ENCODE measurements around the gene COL15A1. TPM values are rescaled to one million over a fixed set of nuclear protein-coding genes. Genes with fewer than 3 reads are reported as not detected.

Gene COL15A1
- total and polyA plus RNA-seq, 10 donors: 0.33 to 9.3 (median 2.1) TPM

DNA sequence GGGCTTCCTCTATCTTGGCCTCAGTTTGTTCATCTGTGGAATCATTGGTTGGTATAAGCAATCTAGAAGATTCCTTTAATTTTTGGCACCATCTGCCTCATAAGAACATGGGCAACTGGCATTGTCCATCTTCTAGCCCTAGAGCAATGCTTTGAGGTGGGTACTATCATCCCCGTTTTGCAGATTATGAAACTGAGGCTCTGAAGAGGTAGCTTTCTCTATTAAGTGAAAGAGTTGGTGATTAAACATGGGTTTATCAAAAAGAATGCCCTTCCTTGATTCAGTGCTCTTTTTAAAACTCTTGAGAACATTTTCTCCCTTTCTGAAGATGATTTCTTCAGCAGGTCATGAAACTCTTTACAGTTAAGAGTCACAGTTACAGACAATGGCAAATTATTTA is 118.8 kb downstream of the COL15A1 start:
- WGBS, 5 donors: 92 to 100% (median 100%) methylated on average over 1 of the region's 1 CpG
- no peak for DNase-seq
- no peaks in the 10 kb centered on the region for H3K9me3 ChIP-seq
- H3K4me3 ChIP-seq: no peak overlapping the region
- intact Hi-C loops (cut with DNase I; ENCODE audit: low total_unique reads): no loop called here
- H3K27me3 ChIP-seq (replicated peaks in 1 of 7): no peaks in the 10 kb centered on the region
- TF ChIP-seq POLR2AphosphoS5 (IDR thresholded peaks at IDR 0.05) (no peak), POLR2A (IDR thresholded peaks at IDR 0.05) (no peak), CTCF (IDR thresholded peaks at IDR 0.05 in 8 of 11, conservative IDR thresholded peaks at IDR 0.05 in 3 of 11) (no peak)
- H3K27ac ChIP-seq: no peak overlapping the region
- H3K36me3 ChIP-seq: no peaks in the 10 kb centered on the region
- peaks cover 24 to 36% (median 34%) of the 10 kb centered on the region in 6 donors for H3K4me1 ChIP-seq

DNA sequence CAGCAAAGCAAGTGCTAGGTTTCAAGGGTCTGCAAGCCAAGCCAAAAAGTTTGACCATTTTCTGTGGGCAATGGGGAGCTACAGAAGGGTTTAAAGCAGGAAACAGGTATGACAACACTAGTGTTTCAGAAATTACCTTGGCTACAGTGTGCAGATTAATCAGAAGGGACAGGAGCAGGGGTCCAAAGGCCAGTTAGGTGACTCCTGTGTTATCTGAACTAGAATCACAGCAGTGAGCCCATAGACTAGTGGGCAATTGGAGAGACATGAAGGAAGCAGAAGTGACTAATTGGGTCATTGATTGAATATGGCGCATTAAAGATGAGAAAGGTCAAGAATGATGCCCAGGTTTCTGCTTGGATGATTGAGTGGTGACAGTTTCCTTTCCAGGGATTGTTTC is 119.8 kb downstream of the COL15A1 start:
- H3K27me3 ChIP-seq (replicated peaks in 1 of 7): no peaks in the 10 kb centered on the region
- H3K4me3 ChIP-seq: no peak overlapping the region
- no peak for DNase-seq
- TF ChIP-seq POLR2AphosphoS5 (IDR thresholded peaks at IDR 0.05): no peak
- TF ChIP-seq CTCF (IDR thresholded peaks at IDR 0.05 in 8 of 11, conservative IDR thresholded peaks at IDR 0.05 in 3 of 11): no peak
- TF ChIP-seq POLR2A (IDR thresholded peaks at IDR 0.05): no peak
- H3K4me1 ChIP-seq: peaks cover 15 to 27% (median 24%) of the 10 kb centered on the region in 6 donors
- 90 to 100% (median 97%) methylated on average over 1 of the region's 1 CpG for WGBS, 5 donors
- intact Hi-C loops (cut with DNase I; ENCODE audit: low total_unique reads): no loop called here
- no peaks in the 10 kb centered on the region for H3K36me3 ChIP-seq
- no peak overlapping the region for H3K27ac ChIP-seq
- H3K9me3 ChIP-seq: no peaks in the 10 kb centered on the region

GRCh38 chr9:99066571-99066970 is 122.9 kb downstream of the COL15A1 start:
- no peak for DNase-seq
- no peaks in the 10 kb centered on the region for H3K9me3 ChIP-seq
- H3K36me3 ChIP-seq: no peaks in the 10 kb centered on the region
- H3K4me1 ChIP-seq: peaks cover 0 to 22% (median 8%) of the 10 kb centered on the region in 6 donors
- intact Hi-C loops (cut with DNase I; ENCODE audit: low total_unique reads): no loop called here
- peak overlapping the region in 1 of 8 donors; percentile 32 for H3K27ac ChIP-seq
- H3K27me3 ChIP-seq (replicated peaks in 1 of 7): no peaks in the 10 kb centered on the region
- no peak overlapping the region for H3K4me3 ChIP-seq
- 65 to 85% (median 83%) methylated on average over 3 of the region's 3 CpGs for WGBS, 5 donors
- TF ChIP-seq CTCF (IDR thresholded peaks at IDR 0.05 in 8 of 11, conservative IDR thresholded peaks at IDR 0.05 in 3 of 11) (no peak), POLR2AphosphoS5 (IDR thresholded peaks at IDR 0.05) (no peak)

GRCh38 chr9:99069075-99069474 is 125.4 kb downstream of the COL15A1 start:
- no peaks in the 10 kb centered on the region for H3K27me3 ChIP-seq (replicated peaks in 1 of 7)
- no peaks in the 10 kb centered on the region for H3K36me3 ChIP-seq
- TF ChIP-seq POLR2AphosphoS5 (IDR thresholded peaks at IDR 0.05): no peak
- no peak for TF ChIP-seq CTCF (IDR thresholded peaks at IDR 0.05 in 8 of 11, conservative IDR thresholded peaks at IDR 0.05 in 3 of 11)
- TF ChIP-seq POLR2A (IDR thresholded peaks at IDR 0.05): no peak
- no peak overlapping the region for H3K4me3 ChIP-seq
- DNase-seq: no peak
- intact Hi-C loops (cut with DNase I; ENCODE audit: low total_unique reads): no loop called here
- no peaks in the 10 kb centered on the region for H3K9me3 ChIP-seq
- H3K27ac ChIP-seq: peak overlapping the region in 5 of 8 donors; percentile 29 to 52 (median 39)
- peaks cover 0 to 28% (median 8%) of the 10 kb centered on the region in 6 donors for H3K4me1 ChIP-seq
- 69 to 84% (median 75%) methylated on average over 1 of the region's 1 CpG for WGBS, 5 donors

Data from spleen (tissue), 11 donors.